GM18858 (cell line): ENCODE results near the gene ZC3H12D.
"Not testable (repeated sequence)": the region's sequence is repeated elsewhere in the genome, so short reads cannot be mapped to it uniquely, and the experiment has no call there.

Source experiments
- ATAC-seq: cut with Tn5 transposase; IDR thresholded peaks from one replicate; pipeline ENCODE4 v1.9.1; 2021; ENCODE audit not compliant: unreplicated experiment

ZC3H12D gene

GRCh38 chr6:149460249-149460648 lies 24.6 kb downstream of the ZC3H12D start:
- ATAC-seq: not testable (repeated sequence)

GRCh38 chr6:149459761-149460160 lies 25.1 kb downstream of the ZC3H12D start:
- ATAC-seq: no peak

DNA sequence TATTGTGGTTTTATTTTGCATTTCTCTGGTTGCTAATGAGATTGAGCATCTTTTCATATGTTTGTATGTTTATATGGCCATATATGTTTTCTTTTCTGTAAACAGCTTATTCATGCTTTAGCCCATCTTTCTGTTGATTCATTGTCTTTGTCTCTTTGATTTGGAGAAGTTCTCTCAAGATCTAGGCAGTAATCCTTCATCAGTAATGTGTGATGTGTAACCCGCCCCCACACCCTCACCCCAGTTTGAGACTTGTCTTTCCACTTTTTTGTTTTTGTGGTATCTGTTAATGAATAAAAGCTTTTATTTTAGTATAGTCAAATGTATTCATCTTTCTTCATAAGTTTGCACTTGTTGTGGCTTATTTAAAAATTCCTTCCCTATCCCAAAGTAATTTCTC lies 26.0 kb downstream of the ZC3H12D start:
- no peak for ATAC-seq

DNA sequence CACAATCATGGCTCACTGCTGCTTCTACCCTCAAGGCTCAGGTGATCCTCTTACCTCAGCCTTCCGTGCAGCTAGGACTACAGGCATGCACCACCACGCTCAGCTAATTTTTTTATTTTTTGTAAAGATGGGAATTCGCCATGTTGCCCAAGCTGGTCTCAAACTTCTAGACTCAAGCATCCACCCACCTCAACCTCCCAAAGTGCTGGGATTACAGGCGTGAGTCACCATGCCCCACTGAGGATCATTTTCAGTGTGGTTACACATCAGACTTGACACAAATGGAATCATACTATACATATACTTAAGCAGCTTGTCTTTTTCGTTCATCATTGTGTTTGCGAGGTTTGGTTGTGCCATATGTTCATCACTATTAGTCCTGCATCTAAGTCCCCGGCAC lies 26.6 kb downstream of the ZC3H12D start:
- ATAC-seq: no peak

DNA sequence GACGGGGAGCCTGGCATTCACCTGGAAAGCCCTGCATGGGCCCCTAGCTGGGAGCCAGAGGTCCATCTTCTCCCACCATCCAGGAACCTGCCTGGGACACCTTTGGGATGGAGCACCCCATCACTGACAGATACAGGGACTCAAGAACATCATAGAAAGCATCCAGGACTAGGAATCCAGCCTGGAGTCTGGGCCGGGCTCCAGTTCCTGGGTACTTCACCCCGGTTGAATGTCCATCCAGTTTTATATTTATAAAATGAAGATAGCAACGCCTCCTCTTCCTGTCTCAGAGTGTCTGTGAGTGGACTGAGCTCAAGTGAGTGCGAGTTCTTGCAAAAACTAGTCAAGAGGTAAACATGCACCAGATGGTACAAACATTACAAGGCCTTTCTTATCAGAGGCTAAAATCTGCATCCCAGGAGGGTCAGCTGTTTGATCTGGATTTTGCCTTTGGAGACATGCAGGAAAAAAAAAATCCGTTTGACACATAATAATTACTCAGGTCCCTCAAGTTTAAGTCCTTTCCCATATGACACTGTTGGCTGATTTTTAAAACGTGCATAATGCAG lies 27.4 kb downstream of the ZC3H12D start:
- no peak for ATAC-seq

DNA sequence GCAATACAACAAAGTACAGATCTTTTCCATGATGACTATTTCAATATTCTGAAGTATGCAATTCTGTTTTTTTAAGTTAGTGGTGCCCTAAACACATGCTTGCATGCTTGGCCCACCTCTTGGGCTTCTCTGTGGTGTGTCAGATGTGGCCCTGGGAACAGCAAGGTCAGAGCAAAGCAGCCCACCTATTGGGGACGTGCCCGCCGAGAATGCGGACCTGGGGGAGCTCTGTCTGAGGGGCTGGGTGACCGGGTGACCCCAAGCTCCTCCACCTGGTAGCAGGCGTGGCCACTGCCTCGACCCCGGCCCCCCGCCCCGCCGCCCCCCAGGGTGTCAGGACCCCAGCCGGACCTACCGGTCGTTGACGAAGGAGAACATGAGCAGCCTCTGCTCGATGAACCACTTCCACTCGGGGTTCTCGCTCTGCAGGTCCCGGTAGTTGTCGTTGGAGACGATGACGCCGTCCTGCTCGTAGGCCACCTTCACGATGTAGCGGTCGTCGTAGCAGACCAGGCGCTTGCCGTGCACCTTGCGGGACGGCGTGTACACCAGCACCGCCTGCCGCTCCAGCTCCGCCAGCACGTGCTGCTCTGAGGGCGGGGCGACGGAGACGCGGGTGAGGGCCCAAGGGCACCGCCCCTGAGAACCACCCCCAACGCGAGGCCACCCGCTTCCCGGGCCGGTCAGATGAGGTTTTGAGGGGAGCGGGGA lies 28.3 kb downstream of the ZC3H12D start:
- ATAC-seq: no peak

GRCh38 chr6:149455031-149455732 lies 29.6 kb downstream of the ZC3H12D start:
- ATAC-seq: no peak

DNA sequence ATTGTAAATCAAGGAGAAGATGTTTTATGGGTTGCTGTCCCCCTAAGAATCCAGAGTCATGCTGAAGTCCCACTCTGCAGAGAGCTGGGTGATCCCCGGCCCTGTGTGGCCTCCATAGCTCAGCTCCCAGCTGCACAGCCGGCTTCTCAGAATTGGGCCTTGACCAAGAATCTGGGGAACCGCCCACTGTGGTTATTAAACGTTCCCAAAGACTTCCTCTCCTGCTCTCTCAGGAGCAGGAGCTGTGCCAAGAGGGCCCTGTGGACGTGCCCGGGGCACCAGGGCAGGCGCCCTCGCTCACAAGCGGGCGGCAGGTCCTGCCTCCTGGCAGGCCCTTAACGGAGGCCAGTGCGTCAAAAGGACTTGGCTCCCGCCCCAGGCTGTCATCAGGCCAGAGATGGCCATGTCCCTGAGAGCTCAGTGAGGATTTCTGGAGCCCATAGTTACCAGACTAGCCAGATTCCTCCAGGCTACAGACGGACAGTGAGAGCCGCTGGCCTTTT lies 30.4 kb downstream of the ZC3H12D start:
- ATAC-seq: no peak

DNA sequence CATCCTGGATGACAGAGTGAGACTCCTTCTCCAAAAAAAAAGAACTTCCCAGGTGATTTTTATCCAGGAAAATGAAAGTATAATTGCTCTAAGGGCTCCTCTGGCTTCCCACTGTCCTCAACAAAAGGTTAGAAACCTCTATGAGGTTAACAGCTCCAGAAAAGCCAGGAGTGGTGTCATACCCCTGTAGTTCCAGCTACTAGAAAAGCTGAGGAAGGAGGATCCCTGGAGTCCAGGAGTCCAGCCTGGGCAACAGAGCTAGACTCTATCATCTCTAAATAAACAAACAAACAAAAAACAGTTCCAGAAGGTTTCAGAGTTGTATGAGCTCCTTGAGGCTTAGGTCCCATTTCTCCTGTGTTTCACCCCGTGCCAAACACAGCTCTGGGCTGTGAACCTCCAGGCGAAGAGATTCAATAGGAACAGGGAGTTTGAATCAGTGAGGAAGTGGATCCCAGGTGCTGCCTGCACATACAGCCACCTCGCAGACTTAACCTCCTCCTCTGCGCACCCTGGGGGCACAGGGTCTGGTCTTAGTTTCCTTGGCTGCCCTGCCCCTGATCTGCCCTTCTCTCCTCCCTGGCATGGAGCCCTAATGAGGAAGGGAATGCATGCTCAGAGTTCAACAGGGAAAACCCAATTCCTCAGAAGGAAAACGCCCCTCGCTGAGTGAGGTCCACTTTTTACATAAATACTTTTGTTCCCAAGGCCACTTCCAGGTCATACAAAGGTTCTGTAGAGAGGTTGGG lies 31.0 kb downstream of the ZC3H12D start:
- no peak for ATAC-seq

- no peak for ATAC-seq
These were observed 32.5 kb downstream of the ZC3H12D start for GRCh38 chr6:149452037-149452939.

DNA sequence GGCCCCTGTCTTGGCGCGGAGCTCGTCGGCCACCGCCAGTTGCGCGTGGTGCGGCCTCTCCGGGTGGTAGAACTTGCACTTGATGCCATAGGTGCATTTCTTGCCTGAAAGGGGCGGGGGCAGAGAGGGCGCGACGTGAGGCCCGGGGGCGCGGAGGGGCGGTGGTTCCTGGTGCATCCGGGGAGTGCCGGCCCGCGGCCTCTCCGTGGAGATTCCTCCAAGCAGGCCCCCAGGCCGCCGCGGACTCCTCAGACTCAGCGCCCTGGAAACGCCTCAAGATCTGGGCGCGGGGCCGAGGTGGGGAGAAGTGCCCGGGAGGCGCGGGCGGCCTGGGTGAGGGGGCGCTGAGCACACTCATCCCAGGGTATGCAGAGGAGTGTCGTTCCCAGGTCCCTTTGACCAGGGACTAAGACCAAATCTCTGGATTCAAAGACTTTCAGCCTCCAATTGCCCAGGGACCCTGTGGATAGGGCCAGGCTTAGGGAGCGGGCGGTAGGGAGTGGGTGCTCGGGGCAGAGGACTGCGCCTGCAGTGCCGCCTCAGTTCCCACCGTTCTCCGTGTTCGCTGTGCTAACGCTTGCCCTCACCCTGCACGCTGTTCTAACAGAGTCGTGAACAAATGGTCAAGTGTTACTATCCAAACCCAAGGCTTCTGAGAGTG lies 33.3 kb downstream of the ZC3H12D start:
- ATAC-seq: no peak

- ATAC-seq: no peak
These were observed 34.0 kb downstream of the ZC3H12D start for GRCh38 chr6:149450679-149451375.

GRCh38 chr6:149449831-149450678 lies 34.8 kb downstream of the ZC3H12D start:
- no peak for ATAC-seq

GRCh38 chr6:149448821-149449453 lies 35.9 kb downstream of the ZC3H12D start:
- no peak for ATAC-seq

DNA sequence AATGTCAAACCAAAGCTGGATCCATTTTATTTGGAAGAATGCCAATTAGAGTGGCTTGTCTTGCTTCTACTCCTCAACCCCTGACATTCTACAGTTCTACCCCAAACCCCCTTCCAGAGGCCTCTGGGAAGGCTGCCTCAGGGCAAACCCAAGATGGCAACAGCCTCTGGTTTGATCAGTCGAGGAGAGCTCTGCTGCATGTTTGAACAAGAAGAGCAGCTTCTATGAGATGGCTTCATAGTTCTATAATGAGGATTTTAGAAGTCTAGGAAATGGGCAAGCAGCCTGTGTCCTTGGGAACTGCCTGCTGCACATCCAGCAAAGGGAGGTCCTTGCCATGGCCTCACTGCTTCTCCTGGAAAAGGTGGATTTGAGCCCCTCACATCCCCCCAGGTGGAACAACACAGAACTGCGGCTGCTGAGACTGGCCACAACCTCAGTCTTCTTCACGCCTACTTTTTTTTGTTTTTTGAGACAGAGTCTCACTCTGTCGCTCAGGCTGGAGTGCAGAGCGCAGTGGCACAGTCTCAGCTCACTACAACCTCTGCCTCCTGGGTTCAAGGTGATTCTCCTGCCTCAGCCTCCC lies 37.9 kb downstream of the ZC3H12D start:
- ATAC-seq: no peak

DNA sequence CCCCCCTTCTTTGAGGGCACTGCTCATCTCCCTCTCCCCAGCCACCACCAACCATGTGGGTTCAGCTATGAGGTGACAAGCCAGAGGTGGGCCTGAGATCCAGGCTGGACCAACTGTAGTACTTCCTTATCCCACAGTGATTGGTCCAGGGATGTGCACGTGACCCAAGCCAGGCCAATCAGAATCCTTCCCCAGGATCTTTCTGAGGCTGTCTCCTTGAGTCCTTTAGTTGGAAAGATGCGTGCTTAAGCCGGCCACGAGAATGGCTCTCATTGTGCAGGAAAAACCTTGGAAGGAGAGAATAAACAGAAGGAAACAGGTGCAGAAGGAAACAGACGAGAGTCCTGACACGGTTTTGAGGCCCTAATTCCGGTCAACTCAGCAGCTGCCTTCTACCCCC lies 39.2 kb downstream of the ZC3H12D start:
- ATAC-seq: no peak

GRCh38 chr6:149445095-149445466 lies 39.7 kb downstream of the ZC3H12D start:
- ATAC-seq: no peak
